Testis (tissue), 2 donors: ENCODE results near the gene CYP4A22.
"Not testable (repeated sequence)": the region's sequence is repeated elsewhere in the genome, so short reads cannot be mapped to it uniquely, and the experiment has no call there.

Source experiments
- CTCF ChIP-seq, 3 experiments: fragments of 450-650 bp in 2 of 3; fragments of 200-600 bp in 1 of 3; sonication (generic) in 1 of 3; IDR thresholded peaks; one replicate each; pipeline ENCODE4 v1.5.1; 2016 to 2019; ENCODE audit warnings: antibody characterized with exemption in 3 of 3, mild to moderate bottlenecking in 2 of 3, moderate library complexity in 1 of 3
- POLR2A ChIP-seq: fragments of 450-650 bp; IDR thresholded peaks from one replicate; pipeline ENCODE4 v1.6.1; 2017; ENCODE audit warnings: antibody characterized with exemption, mild to moderate bottlenecking, moderate library complexity

- not testable (repeated sequence) for TF ChIP-seq CTCF (IDR thresholded peaks at IDR 0.05); POLR2A
Measured at GRCh38 chr1:47193496-47193895, 56.3 kb downstream of the CYP4A22 start.
